Smooth muscle cell (in vitro differentiated cells): ENCODE data around the gene PLEKHG4. TPM values are rescaled to one million over a fixed set of nuclear protein-coding genes. Genes with fewer than 3 reads are reported as not detected.

Source experiments
- DNase-seq: peaks from one replicate; lab custom pipeline; 2025; ENCODE audit not compliant: unreplicated experiment; lab: John Stamatoyannopoulos, UW
- H2AFZ ChIP-seq: fragments of 200-600 bp; sonication (generic); 2 replicates; pipeline ENCODE4 v1.6.0; 2016; ENCODE audit warnings: antibody characterized with exemption, low read depth, mild to moderate bottlenecking
- H3F3A ChIP-seq: fragments of 200-600 bp; sonication (generic); 2 replicates; pipeline ENCODE4 v1.6.0; 2017; ENCODE audit warnings: antibody characterized with exemption, low read depth
- H3K27ac ChIP-seq: fragments of 200-600 bp; sonication (generic); 2 replicates; pipeline ENCODE4 v1.5.1; 2016; ENCODE audit warnings: low read depth, mild to moderate bottlenecking
- H3K27me3 ChIP-seq: fragments of 200-600 bp; sonication (generic); 2 replicates; pipeline ENCODE4 v1.6.1; 2016; ENCODE audit warnings: low read depth, mild to moderate bottlenecking
- H3K36me3 ChIP-seq: fragments of 200-600 bp; sonication (generic); 2 replicates; pipeline ENCODE4 v1.5.1; 2016; ENCODE audit warnings: low read depth
- H3K4me1 ChIP-seq: fragments of 200-600 bp; sonication (generic); 2 replicates; pipeline ENCODE4 v1.5.1; 2016; ENCODE audit warnings: low read depth
- H3K4me2 ChIP-seq: fragments of 200-600 bp; sonication (generic); 2 replicates; pipeline ENCODE4 v1.6.0; 2016; ENCODE audit warnings: mild to moderate bottlenecking
- H3K4me3 ChIP-seq: fragments of 200-600 bp; sonication (generic); 2 replicates; pipeline ENCODE4 v1.5.1; 2016; ENCODE audit warnings: mild to moderate bottlenecking
- H3K79me2 ChIP-seq: fragments of 200-600 bp; sonication (generic); 2 replicates; pipeline ENCODE4 v1.6.0; 2016; ENCODE audit warnings: low read depth, mild to moderate bottlenecking
- H3K9ac ChIP-seq: fragments of 200-600 bp; sonication (generic); 2 replicates; pipeline ENCODE4 v1.6.0; 2016; ENCODE audit warnings: low read depth
- H3K9me3 ChIP-seq: fragments of 200-600 bp; sonication (generic); replicated peaks from 2 replicates; pipeline ENCODE4 v1.5.1; 2016; ENCODE audit warnings: low read depth
- H4K20me1 ChIP-seq: fragments of 200-600 bp; sonication (generic); 2 replicates; pipeline ENCODE4 v1.6.0; 2016; ENCODE audit warnings: low read depth
- CTCF ChIP-seq: fragments of 200-600 bp; sonication (generic); IDR thresholded peaks from 2 replicates; pipeline ENCODE4 v1.5.1; 2017; ENCODE audit warnings: borderline replicate concordance, mild to moderate bottlenecking, antibody characterized with exemption; ENCODE audit not compliant: insufficient read depth, poor library complexity, severe bottlenecking
- WGBS: methylation state at CpG from one replicate; pipeline ENCODE4 v1.1.7; 2016; ENCODE audit warnings: low lambda C conversion rate; 5-methylcytosine and 5-hydroxymethylcytosine counted together
- polyA plus RNA-seq: library from polyadenylated mRNA; unstranded; fragments of >200 nt; fragmentation: Nextera tagmentation; extraction: Ambion mirVana; gene quantifications from 2 replicates; pipeline ENCODE4 v1.2.1, GENCODE V29; 2016
- total RNA-seq: library from RNA; depleted of rRNA; stranded (reverse); fragments of >200 nt; gene quantifications from 2 replicates; pipeline ENCODE4 v1.2.3, GENCODE V29; 2014

Gene PLEKHG4
- total and polyA plus RNA-seq, 2 experiments from 2014 or later: 2.7 to 27.0 TPM

GRCh38 chr16:67283039-67283825, 3.9 kb downstream of the PLEKHG4 start:
- no peaks in the 10 kb centered on the region for H3K79me2 ChIP-seq
- DNase-seq: no peak
- peaks cover 8% of the 10 kb centered on the region for H3F3A ChIP-seq
- H3K9ac ChIP-seq: no peak overlapping the region
- H3K27ac ChIP-seq: no peak overlapping the region
- H3K4me1 ChIP-seq: peaks cover 3% of the 10 kb centered on the region
- H3K27me3 ChIP-seq: no peaks in the 10 kb centered on the region
- H4K20me1 ChIP-seq: no peaks in the 10 kb centered on the region
- H3K9me3 ChIP-seq: no peaks in the 10 kb centered on the region
- 84% methylated on average over 7 of the region's 7 CpGs for WGBS
- H3K4me2 ChIP-seq: no peak overlapping the region
- H3K36me3 ChIP-seq: no peaks in the 10 kb centered on the region
- no peak overlapping the region for H3K4me3 ChIP-seq
- TF ChIP-seq CTCF: no peak
- H2AFZ ChIP-seq: no peak overlapping the region

- no peaks in the 10 kb centered on the region for H3K4me1 ChIP-seq
- no peaks in the 10 kb centered on the region for H3K79me2 ChIP-seq
- H3K27ac ChIP-seq: no peak overlapping the region
- no peak for DNase-seq
- TF ChIP-seq CTCF: no peak
- no peak overlapping the region for H3K9ac ChIP-seq
- H3K4me2 ChIP-seq: no peak overlapping the region
- no peak overlapping the region for H3K4me3 ChIP-seq
- H4K20me1 ChIP-seq: no peaks in the 10 kb centered on the region
- peaks cover under 1% of the 10 kb centered on the region for H3F3A ChIP-seq
- H3K9me3 ChIP-seq: no peaks in the 10 kb centered on the region
- H2AFZ ChIP-seq: no peak overlapping the region
- WGBS: 96% methylated on average over 21 of the region's 21 CpGs
- no peaks in the 10 kb centered on the region for H3K36me3 ChIP-seq
- H3K27me3 ChIP-seq: no peaks in the 10 kb centered on the region
Observed at GRCh38 chr16:67283826-67284555, 4.7 kb downstream of the PLEKHG4 start.

- Histone ChIP-seq H4K20me1 (no peaks in the 10 kb centered on the region), H3K9ac (no peak overlapping the region), H3K27ac (no peak overlapping the region), H3F3A (no peaks in the 10 kb centered on the region), H3K79me2 (no peaks in the 10 kb centered on the region), H3K27me3 (no peaks in the 10 kb centered on the region), H2AFZ (no peak overlapping the region), H3K4me3 (no peak overlapping the region), H3K9me3 (no peaks in the 10 kb centered on the region), H3K4me2 (no peak overlapping the region), H3K36me3 (no peaks in the 10 kb centered on the region), H3K4me1 (no peaks in the 10 kb centered on the region)
- peak; percentile 35 for TF ChIP-seq CTCF
- no peak for DNase-seq
- WGBS: 78% methylated on average over 30 of the region's 34 CpGs
Observed at GRCh38 chr16:67284699-67285646, 5.6 kb downstream of the PLEKHG4 start.
